GM19452 (cell line): ENCODE data around the gene VSTM4.
A peak's percentile ranks its signal among the peaks of the same experiment; 100 is the strongest.

Source experiments
- ATAC-seq: cut with Tn5 transposase; IDR thresholded peaks from one replicate; pipeline ENCODE4 v1.9.1; 2021; ENCODE audit not compliant: unreplicated experiment

The VSTM4 gene

DNA sequence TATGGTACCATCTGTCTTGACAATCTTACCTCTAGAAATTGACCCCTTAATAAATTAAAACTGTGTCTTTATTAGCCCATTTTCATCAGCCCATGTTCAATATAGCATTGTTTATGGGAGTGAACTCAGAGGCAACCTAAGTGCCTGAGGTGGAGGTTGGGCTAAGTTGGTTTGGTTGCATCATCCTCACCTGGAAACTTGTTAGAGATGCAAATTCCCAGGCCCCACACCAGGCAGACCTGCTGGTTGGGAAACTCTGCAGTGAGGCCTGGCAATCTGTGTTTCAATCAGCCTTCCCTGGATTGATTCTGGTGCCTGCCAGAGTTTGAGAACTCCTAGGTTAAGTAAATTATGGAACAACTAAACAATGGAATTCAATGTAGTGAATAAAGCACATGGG lies 27.9 kb upstream of the VSTM4 start:
- ATAC-seq = no peak

DNA sequence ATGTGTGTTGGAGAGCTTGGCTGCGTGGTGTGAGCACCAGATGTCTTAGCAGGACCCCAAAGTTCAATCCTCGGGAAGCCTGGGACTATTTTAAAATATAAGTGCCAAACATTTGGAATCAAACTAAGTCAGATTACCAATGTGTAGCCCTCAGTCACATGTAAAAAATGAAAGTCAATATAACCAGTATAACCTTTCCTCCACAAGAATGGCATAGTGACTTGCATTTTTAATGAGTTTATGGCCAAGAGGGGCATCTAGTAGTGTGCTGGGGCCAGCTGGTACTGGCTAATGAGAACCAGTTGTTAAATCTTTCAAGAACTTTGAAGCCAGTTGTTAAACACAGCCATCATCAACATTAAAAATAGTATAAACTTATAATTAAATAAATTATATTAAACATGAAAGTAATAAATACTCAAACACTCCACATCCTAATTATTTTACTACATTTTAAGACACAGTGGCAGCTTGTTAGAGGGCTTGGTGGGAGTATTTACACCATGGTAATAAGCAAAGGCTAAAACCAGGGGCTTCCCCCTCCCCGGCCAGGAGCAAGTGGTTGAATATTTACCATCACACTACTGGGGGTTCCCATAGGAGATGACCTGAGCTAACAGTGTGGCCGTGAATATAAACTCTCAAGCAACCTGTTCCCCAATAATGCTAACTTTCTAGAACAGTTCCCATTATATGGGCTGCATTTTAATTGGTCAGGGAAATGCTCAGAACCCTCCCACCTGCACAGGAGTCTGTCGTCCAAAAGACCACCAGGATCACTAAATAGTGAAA lies 26.4 kb upstream of the VSTM4 start:
- peak; percentile 70 for ATAC-seq

DNA sequence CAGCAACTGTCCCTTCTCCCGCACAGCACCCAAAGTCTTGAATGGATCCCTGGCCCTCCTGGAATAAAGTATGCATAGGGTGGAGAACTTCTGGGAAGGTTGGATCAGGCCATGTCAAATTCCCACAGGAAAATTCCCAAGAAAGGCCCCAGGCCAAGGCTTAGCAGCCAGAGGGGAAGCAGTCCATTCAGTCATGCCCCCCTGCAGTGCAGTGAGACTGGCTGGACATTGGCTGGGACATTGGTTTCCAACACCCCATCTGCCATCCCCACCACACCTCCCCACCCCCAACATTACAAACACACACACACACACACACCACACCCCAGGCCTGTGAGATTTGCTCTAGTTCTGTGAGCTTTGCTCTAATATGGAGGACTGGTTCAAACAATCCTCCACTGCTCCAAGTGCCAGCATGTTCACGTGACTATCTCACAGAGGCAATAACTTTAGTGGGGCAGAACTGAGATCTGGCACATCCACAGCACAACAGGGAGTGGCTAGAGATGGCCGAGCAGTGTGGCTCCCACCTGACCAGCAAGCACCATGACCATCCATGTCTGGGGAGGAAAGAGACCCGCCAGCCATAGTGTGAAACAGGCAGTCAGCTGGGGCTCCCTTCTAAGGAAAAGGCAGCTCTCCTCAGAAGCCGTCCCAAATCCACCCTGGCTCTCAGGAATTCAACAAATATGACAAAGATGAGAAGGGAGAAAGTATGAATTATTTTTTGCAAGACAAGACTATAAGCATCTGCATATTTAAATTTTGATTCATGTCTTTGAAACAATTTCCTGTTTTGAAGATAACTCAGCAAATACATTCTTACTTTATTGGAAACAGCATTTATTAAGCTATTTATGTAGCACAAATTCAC lies 25.2 kb upstream of the VSTM4 start:
- no peak for ATAC-seq

DNA sequence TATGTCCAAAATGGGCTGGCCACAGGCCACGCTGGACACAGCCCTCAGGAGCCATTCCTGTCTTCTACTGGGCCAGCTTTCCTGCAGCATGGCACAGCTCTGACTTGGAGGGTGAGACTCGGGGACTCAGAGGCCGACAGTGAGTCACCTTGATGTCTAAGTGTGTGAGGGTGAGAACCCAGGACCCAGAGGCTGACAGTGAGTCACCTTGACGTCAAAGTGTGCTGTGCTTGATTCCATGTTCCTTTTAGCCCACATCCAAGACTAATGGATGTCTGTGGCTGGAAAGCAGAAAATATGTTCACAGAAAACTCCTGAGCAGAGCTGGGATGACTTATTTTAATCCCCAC lies 24.5 kb upstream of the VSTM4 start:
- ATAC-seq = no peak

DNA sequence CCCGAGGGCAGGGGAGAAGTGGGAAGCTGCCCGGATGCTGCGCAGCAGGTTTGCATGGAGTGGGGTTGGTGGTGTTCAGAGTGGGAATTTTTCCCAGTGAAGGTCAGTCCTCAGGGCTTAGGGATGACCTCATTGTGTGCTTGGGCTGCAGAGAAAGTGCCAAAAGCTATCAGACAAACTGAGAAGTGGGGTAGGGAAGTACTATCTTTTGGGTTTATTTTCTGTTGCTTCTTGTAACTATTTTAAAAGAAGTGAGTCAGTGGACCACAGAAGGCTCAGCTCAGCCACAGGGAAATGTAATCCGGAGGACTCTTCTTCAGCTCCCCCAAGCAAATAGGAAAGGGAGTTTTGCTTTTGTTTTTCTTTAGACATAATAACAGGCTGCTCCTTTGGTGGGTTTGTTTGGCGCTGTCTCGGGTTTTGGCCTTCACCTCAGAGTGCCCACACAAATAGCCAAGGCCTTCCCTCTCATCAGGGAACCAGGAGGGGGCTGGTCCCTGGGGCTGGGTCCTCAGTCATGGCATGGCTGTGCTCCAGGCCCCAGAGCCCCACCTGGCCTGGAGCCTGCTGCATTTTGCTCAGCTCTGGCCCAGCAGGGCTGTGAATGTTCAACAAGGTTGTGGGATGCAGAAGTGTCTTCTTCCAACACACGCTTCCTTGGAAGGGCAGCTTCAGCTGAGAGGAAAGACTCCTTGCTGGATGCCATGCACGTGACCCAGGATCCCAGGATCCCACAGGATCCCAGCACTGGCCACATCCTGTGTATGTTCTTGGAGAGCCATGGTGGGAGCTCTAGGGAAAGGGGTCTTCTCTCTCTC lies 23.9 kb upstream of the VSTM4 start:
- no peak for ATAC-seq

DNA sequence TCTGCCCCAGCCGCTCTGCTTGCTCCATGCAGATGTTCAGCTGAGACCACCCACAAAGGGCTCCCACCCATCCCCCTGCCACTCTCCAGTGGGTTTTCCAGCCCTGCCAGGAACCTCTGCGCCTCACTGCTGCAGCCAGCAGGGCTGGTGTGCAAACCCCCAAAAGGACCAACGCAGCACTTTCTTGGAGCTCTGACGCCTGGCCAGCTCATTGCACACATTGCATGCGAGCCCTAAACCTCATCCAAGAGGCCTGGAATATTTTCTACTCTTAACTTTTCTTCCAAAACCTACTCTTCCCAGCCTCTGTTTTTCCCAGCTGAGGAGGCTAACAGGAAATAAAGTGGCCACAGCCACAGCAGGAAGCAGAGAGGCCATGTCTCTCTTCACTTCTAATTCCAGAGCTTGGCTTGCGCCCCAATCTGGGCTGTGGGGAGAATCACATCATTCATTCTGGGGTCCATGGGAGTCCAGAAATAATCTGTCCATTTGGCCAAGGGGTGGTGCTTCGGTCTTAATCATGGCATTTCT lies 23.1 kb upstream of the VSTM4 start:
- ATAC-seq = no peak

DNA sequence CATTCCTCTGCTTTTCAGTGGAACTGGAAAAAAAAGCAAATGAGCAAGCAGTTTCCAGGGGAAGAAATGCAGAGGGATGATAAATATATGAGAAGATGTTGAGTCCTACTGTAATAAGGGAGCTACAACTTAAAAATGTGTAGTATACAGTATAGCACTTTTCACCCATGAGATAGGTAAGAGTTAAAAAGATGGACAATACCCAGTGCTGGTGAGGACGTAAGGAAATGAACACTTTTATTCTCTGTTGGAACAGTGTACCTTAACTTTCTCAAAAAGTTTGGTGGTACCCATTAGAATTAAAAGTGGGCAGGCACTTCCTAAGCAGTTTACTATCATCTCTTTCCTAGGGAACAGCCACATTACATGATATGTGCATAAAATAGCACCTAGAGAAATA lies 21.2 kb upstream of the VSTM4 start:
- ATAC-seq = no peak

DNA sequence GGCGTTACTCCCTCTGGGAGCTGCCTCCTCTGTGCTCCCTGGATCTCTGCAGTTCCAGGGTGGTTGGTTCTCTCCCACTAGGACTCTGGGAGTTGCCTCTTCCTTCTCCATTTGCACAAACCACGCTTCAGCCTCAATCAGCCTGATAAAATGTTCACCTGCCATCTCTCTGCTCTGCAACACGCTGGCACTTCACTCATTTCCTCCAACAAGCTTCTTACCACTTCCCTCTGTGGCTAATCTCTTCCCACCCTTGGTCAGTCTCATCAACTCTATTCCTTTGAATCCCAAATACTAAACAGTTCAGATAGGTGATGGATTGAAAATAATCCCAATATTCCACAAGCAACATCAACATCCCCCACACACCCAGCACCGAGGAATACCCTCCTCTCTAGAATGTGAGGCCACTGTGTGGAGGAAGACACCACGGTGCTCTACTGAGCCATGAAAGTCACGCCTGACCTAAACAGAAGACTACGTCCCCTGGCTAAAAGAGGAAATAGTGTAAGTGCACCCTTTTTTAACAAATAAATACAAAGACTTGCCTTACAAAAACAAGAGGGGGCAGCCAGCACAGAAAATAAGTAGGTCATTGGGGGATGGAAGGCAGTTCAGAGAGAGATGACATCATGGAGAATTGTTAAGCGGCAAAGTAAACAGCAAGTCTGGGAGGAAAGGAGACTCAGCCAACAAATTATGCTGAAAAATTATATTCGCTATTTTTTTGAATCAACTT lies 20.4 kb upstream of the VSTM4 start:
- peak; percentile 68 for ATAC-seq

DNA sequence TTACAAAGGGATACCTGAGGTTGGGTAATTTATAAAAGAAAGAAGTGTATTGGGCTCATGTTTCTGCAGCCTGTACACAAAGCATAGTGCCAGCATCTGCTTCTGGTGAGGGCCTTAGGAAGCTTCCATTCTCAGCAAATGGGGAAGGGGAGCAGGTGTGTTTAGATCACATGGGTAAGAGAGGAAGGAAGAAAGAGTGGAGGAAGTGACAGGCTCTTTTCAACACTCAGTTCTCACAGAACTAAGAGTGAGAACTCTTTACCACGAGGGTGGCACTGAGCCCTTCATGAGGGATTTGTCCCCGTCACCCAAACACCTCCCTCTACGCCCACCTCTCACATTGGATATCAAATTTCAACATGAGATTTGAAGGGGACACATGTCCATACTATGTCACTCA lies 19.0 kb upstream of the VSTM4 start:
- ATAC-seq = no peak

DNA sequence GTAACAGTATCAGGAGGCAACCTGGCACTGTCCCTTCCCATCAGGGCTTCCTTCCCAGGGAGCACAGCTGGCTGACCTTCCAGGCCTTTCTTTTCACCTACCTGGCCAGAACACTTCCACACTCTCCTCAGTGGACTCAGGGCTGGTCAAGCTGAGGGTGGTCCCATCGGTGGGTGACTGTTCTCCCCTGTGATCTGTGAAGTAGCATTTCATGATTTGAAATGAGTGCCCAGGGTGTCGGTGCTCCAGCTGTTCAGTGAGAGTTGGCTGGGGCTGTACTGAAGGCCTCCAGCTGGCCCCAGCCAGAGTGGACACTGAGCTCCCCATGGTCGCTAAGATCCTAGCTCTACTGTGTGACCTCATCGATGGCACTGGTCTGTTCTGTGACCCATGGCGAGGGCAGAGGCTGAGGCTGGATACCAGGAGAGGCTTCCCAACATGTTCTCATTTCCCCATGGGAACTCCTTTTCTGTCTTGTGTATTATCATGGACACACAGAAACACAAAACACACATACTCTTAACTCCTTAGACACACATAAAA lies 18.5 kb upstream of the VSTM4 start, which contains the start of gene FAM170B:
Gene FAM170B (minus strand): TSS at position 316 of the 543 bp plus-strand sequence. CDS start 103 bp downstream, at position 213.
- no peak for ATAC-seq

DNA sequence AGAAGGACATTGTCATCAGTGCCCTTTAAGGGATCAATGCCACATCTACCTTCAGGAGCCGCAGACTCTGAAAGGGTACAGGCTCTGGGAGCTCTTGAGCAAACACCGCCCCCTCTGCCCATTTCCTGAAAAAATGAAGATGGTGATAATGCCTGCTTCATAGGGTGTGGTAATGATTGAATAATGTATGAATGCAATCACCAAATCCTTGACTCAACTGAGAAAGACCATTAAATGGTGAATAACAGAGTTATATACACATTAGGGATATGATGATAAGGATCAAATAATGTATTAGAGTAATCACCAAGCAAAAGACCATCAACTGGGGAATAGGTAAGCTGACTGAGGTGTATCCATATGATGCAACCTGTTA lies 17.0 kb upstream of the VSTM4 start:
- no peak for ATAC-seq

DNA sequence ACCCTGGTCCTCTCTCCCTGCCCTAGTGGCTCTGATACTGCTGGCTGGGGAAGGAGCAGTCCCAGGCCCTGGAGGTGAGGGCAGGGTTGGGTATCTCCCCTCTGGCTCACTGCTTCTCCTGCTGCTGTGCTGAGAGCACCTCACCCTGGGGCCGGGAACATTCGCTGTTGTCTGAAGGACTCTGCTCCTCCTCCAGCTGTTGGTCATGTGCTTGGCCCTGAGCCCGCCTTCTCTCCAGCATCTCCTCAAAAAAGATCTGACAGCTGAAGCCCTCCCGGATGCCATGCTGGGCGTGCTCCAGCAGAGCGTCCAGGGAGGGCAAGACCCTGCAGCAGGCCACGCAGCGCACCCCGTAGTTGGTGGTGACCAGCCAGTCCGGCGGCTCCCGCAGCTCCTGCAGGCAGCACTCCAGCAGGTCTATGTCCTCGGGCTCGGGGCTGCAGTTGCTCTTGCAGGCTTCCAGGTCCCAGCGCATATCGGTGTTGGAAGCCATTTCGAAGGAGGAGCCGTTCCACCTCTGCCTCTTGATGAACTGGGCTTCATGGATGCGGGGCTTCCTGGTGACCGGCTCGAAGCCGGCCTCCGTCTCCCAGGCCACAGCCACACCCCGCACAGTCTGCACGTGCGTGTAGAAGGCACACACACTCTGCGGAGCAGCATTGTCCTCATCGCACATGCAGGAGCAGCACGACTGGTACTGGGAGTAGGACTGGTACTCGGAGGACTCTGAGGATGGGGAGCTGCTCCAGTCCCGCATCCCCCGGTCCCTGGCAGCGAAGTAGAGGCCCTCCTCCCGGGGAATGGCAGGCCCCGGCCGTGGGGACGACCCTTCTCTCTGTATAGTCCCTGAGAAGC lies 16.4 kb upstream of the VSTM4 start:
- no peak for ATAC-seq

DNA sequence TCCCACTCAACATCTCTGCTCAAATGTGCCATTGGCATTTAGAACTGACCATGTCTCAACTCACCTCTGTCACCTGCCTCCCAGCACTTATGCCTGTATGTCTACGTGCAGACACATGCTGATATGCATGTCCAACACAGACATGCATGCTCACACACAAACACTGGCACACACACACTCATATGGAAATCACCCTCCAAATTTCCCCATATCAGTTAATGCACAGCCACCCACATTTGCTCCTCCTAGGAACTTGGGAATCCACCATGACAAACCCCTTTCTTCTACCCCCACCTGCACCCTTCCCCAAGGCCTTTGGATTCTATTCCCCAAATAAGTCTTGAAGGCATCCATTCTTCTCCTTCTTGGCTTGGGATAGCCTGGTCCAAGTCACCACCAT lies 14.1 kb upstream of the VSTM4 start:
- ATAC-seq = no peak

DNA sequence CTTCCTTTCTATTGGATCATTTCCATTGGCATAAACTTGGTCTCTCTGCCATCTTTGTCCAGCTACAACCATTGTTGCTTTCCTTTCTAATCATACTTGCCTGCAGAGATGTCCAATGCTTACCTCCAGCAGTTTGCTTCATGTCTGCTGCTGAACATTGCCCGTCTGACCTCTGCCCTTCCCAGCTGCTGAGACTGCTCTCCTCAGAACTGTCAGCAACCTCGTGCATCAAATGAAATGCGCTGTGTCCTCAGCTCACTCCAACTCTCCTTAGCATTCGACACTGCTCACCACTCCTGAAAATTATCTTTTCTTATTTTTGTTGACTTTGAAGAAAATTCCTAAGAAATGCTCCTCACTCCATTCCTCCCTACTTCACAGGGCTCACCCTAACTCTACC lies 13.5 kb upstream of the VSTM4 start:
- no peak for ATAC-seq

DNA sequence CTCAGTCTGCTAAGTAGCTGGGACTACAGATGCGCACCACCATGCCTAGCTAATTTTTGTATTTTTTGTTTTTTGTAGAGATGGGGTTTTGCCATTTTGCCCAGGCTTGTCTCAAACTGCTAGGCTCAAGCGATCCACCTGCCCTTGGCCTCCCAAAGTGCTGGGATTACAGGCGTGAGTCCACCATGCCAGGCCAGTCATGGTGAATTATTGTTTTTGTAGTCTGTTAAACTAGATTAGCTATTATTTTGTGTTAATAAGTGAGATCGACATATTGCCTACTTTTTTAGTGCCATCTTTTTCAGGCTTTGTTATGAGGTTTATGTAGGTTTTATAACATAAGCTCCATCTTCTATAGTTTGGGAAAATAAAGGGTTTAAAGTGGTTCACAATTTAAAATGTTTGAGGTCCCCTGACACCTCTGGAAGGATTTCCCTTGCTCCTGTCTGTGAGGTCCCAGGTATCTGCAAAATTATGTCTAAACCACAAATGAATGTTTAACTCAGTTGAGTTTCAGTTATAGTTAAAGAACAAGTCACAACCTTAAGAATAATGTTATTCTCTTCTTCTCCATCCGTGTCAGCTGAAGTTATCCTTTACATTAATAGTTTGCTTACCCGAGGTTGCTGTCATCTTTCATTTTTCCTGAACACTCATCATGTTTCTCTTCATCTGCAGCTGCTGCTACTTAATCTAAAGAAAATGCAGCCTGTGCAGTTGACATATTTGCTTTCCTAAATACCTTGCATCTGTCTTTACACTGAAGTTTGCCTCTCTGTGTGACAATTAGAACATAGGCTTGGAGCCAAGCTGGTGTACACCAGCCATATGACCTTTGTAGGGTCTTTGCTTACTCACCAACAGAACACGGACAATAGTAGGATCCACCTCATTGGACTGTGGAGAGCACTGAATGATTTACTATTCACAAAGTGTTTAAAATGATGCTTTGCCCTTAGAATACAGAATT lies 8.9 kb upstream of the VSTM4 start:
- no peak for ATAC-seq

DNA sequence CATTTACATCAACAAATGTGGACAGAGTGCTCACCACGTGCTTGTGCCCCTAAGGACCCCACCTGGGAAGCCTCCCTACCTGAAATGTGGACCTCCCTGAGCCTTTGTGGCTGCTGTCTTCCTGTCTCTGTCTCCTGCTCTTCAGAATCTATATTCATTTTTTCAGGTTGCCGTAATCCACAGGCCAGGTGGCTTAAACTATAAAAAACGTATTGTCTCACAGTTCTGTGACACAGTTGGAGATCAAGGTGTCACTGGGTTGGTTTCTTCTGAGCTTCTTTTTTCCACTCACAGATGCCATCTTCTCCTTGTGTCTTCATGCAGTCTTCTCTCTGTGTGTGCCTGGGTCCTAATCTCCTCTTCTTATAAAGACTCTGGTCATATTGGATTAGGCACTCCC lies 5.6 kb upstream of the VSTM4 start:
- ATAC-seq = no peak

DNA sequence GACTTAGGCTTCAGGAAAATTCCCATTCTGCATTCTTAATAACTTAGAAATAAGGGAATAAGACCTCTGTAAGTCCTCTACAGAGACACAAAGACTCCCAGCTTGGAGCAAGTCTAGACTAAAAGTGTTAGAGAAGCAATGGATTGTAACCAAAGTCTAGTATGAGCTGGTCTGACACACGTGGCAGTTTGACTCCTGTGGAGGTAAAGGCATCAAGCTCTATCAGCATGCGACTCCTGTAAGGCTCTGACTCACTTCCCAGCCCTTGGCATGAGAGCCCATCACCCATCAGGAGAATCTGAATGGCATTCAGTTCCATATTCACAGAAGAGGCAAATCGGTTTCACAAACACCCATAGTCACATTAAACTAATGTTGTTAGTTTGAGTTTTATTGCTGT lies 4.4 kb upstream of the VSTM4 start:
- no peak for ATAC-seq

DNA sequence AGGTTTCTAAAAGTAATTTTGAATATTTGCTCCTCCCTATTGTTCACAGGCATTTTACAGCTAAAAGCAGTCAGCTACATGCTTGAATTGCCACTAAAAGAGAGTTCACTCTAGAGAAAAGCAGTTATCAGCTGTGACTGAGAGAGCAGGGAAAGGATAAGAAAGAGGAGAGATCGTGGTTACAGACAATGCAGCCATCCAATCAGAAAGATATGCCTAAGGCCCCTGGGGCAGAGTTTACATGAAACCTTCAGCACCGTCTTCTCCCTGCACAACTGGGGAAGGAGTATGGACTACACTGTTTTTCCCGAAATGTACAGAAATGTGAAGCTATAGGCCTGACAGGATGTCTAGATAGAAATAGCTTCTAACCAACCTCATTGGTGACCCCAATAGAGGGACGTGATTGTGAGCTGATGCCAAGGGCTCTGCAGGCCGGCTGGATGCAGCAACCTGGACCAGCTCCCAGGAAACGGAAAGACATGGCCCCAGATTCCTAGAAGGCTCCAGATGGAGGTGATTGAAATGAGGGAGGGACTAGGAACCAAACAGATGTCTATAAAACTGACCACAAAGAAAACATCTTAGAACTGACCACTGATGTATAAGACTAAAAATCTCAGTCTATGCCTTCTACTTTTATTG lies 3.2 kb upstream of the VSTM4 start:
- no peak for ATAC-seq
